ENCODE data around the gene TLN1. TPM values are rescaled to one million over a fixed set of nuclear protein-coding genes. Genes with fewer than 3 reads are reported as not detected.

TLN1 gene
- total RNA-seq, 4 donors from 2014 or later = 101 to 176 (median 155) TPM

GRCh38 chr9:35666045-35666444, 66.0 kb downstream of the TLN1 start:
- WGBS, 2 donors = 74 to 87% methylated on average over 1 of the region's 1 CpG
- intact Hi-C loops (cut with DNase I; ENCODE audit: low total_unique reads) = no loop called here
- no peak overlapping the region for H3K4me3 ChIP-seq (ENCODE audit: low read depth, poor library complexity, severe bottlenecking)
- TF ChIP-seq CTCF (IDR thresholded peaks at IDR 0.05) (no peak), POLR2A (IDR thresholded peaks at IDR 0.05) (no peak)
- DNase-seq (ENCODE audit: low spot score in 2 of 2) = no peak

GRCh38 chr9:35665471-35665818, 66.5 kb downstream of the TLN1 start:
- TF ChIP-seq CTCF (IDR thresholded peaks at IDR 0.05) (no peak), POLR2A (IDR thresholded peaks at IDR 0.05) (no peak)
- peak overlapping the region; percentile 11 for H3K4me3 ChIP-seq (ENCODE audit: low read depth, poor library complexity, severe bottlenecking)
- intact Hi-C loops (cut with DNase I; ENCODE audit: low total_unique reads) = no loop called here
- WGBS, 2 donors = 8 to 11% methylated on average over 5 of the region's 5 CpGs
- no peak for DNase-seq (ENCODE audit: low spot score in 2 of 2)

GRCh38 chr9:35664531-35665470, 67.2 kb downstream of the TLN1 start, which contains the start of gene ARHGEF39:
Gene ARHGEF39 (minus strand): TSS chr9:35665195. CDS start chr9:35665169, 26 bp downstream.
- H3K4me3 ChIP-seq (ENCODE audit: low read depth, poor library complexity, severe bottlenecking) = peak within 1 kb of the TSS; percentile 11
- DNase-seq (ENCODE audit: low spot score in 2 of 2) = peak in 1 of 2 donors; percentile 93
- intact Hi-C loops (cut with DNase I; ENCODE audit: low total_unique reads) = no loop called here
- TF ChIP-seq POLR2A (IDR thresholded peaks at IDR 0.05) (no peak), CTCF (IDR thresholded peaks at IDR 0.05) (no peak)
- WGBS, 2 donors = 12 to 14% methylated on average over 29 to 36 of the region's 58 CpGs

- no peak for DNase-seq (ENCODE audit: low spot score in 2 of 2)
- TF ChIP-seq CTCF (IDR thresholded peaks at IDR 0.05) (no peak), POLR2A (IDR thresholded peaks at IDR 0.05) (no peak)
- 85 to 88% methylated on average over 7 of the region's 7 CpGs for WGBS, 2 donors
- H3K4me3 ChIP-seq (ENCODE audit: low read depth, poor library complexity, severe bottlenecking) = no peak overlapping the region
- intact Hi-C loops (cut with DNase I; ENCODE audit: low total_unique reads) = no loop called here
Observed at GRCh38 chr9:35662437-35662836, 69.6 kb downstream of the TLN1 start.

GRCh38 chr9:35661756-35662350, 70.1 kb downstream of the TLN1 start:
- WGBS, 2 donors = 64 to 67% methylated on average over 3 of the region's 3 CpGs
- no peak overlapping the region for H3K4me3 ChIP-seq (ENCODE audit: low read depth, poor library complexity, severe bottlenecking)
- intact Hi-C loops (cut with DNase I; ENCODE audit: low total_unique reads) = no loop called here
- TF ChIP-seq POLR2A (IDR thresholded peaks at IDR 0.05) (no peak), CTCF (IDR thresholded peaks at IDR 0.05) (no peak)
- no peak for DNase-seq (ENCODE audit: low spot score in 2 of 2)
